Right lobe of liver (tissue), 4 donors: ENCODE data around the gene ERC2.

Experiments used
- POLR2A ChIP-seq: fragments of 450-650 bp; IDR thresholded peaks from one replicate; pipeline ENCODE4 v1.6.1; 2017; ENCODE audit warnings: antibody characterized with exemption, mild to moderate bottlenecking
- TF ChIP-seq, protein P1 (sequence below), 4 donors: fragments of 200-600 bp in 3 of 4; fragments of 450-650 bp in 1 of 4; IDR thresholded peaks; one replicate each; pipeline versions ENCODE4 v1.5.1 to v1.8.0; 2016 to 2022; ENCODE audit warnings: antibody characterized with exemption in 4 of 4, mild to moderate bottlenecking in 2 of 4
- donor health status: DM: no; HTN: no; CAD: no.
- donor health status: DM: no; HTN: no; CAD: no.
- donor health status: DM: no; HTN: yes; CAD: no.

DNA sequence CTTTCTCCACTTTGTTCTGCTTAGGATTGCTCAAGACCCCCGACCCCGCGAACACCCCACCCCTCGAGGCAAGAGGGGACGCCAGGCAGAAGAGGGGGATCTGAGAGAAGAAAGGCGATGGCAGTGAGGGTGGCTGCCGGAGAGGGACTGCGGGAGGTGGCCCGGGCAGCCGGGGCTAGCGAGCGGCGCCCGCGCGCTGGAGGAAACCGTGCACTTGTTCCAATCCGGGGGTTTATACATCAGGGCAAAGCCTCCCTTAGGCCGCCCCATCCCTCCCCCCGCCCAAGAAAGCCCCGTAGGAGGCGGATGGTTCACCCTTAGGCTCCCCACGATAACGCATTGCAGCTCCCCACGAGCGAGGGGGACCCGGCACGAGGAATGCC is 475 bp downstream of the ERC2 start:
- TF ChIP-seq, protein P1, sequence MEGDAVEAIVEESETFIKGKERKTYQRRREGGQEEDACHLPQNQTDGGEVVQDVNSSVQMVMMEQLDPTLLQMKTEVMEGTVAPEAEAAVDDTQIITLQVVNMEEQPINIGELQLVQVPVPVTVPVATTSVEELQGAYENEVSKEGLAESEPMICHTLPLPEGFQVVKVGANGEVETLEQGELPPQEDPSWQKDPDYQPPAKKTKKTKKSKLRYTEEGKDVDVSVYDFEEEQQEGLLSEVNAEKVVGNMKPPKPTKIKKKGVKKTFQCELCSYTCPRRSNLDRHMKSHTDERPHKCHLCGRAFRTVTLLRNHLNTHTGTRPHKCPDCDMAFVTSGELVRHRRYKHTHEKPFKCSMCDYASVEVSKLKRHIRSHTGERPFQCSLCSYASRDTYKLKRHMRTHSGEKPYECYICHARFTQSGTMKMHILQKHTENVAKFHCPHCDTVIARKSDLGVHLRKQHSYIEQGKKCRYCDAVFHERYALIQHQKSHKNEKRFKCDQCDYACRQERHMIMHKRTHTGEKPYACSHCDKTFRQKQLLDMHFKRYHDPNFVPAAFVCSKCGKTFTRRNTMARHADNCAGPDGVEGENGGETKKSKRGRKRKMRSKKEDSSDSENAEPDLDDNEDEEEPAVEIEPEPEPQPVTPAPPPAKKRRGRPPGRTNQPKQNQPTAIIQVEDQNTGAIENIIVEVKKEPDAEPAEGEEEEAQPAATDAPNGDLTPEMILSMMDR (IDR thresholded peaks at IDR 0.05): no peak
- no peak for TF ChIP-seq POLR2A
